SK-N-SH (cell line): Measurements from ENCODE around the gene TBL1XR1. TPM values are rescaled to one million over a fixed set of nuclear protein-coding genes. Genes with fewer than 3 reads are reported as not detected.

Source experiments
- CTCF ChIA-PET: fragments of 300-600, 350-600 bp; formaldehyde crosslinking; extraction: SDS; loops from one replicate; lab custom pipeline; 2021; lab: Yijun Ruan, JAX
- POLR2A ChIA-PET: fragments of 350-600 bp; sonication (Branson Sonifier 250); formaldehyde crosslinking; extraction: SDS; loops from one replicate; lab custom pipeline; 2020; ENCODE audit warnings: antibody characterized with exemption, inconsistent platforms; lab: Yijun Ruan, JAX
- DNase-seq: peaks from one replicate; pipeline ENCODE4 v3.0.0; 2012
- H2AFZ ChIP-seq: fragments of 200-600 bp; sonication (generic); 2 replicates; pipeline ENCODE4 v1.8.1; 2016; ENCODE audit warnings: antibody characterized with exemption, mild to moderate bottlenecking, low read depth
- H3F3A ChIP-seq: fragments of 200-600 bp; sonication (generic); replicated peaks from 2 replicates; pipeline ENCODE3; 2016; ENCODE audit warnings: antibody characterized with exemption, mild to moderate bottlenecking; ENCODE audit not compliant: insufficient read depth
- H3K27ac ChIP-seq, 2 experiments: fragments of 200-500 bp in 1 of 2; fragments of 200-600 bp in 1 of 2; sonication (Bioruptor generic) in 1 of 2; sonication (generic), shearing (Covaris generic) in 1 of 2; 2 replicates each; pipeline versions ENCODE4 v1.5.1 to v1.6.1; 2014 to 2016; ENCODE audit warnings: low read depth in 2 of 2, inconsistent platforms in 1 of 2, low read length in 1 of 2, mild to moderate bottlenecking in 1 of 2, mixed read lengths in 1 of 2
- H3K27me3 ChIP-seq: fragments of 200-600 bp; sonication (generic), shearing (Covaris generic); 2 replicates; pipeline ENCODE4 v1.6.1; 2016; ENCODE audit warnings: mixed run types; ENCODE audit not compliant: insufficient read depth
- H3K36me3 ChIP-seq, 2 experiments: fragments of 200-500 bp in 1 of 2; fragments of 200-600 bp in 1 of 2; sonication (Bioruptor generic) in 1 of 2; sonication (generic) in 1 of 2; replicated peaks in 1 of 2; 2 replicates each; pipeline versions ENCODE3 to v1.5.1; 2014 to 2016; ENCODE audit warnings: low read length in 1 of 2, mild to moderate bottlenecking in 1 of 2; ENCODE audit not compliant: insufficient read depth in 2 of 2, control insufficient read depth in 1 of 2
- H3K4me1 ChIP-seq, 2 experiments: fragments of 200-500 bp in 1 of 2; fragments of 200-600 bp in 1 of 2; sonication (Bioruptor generic) in 1 of 2; sonication (generic), shearing (Covaris generic) in 1 of 2; 2 replicates each; pipeline versions ENCODE4 v1.5.1 to v1.6.1; 2014 to 2016; ENCODE audit warnings: low read depth in 1 of 2, low read length in 1 of 2, mixed run types in 1 of 2; ENCODE audit not compliant: insufficient read depth in 2 of 2, control insufficient read depth in 1 of 2
- H3K4me2 ChIP-seq: fragments of 200-600 bp; sonication (generic), shearing (Covaris generic); 2 replicates; pipeline ENCODE4 v1.6.1; 2017; ENCODE audit warnings: mixed run types
- H3K4me3 ChIP-seq, 2 experiments: fragments of 200-500 bp in 1 of 2; fragments of 200-600 bp in 1 of 2; sonication (Bioruptor generic) in 1 of 2; sonication (generic), shearing (Covaris generic) in 1 of 2; 2 replicates each; pipeline versions ENCODE4 v1.5.1 to v1.8.1; 2014 to 2016; ENCODE audit warnings: low read depth in 2 of 2, inconsistent platforms in 1 of 2, low read length in 1 of 2, mild to moderate bottlenecking in 1 of 2, mixed read lengths in 1 of 2, moderate library complexity in 1 of 2
- H3K79me2 ChIP-seq: fragments of 200-600 bp; sonication (generic); 2 replicates; pipeline ENCODE4 v1.8.1; 2017; ENCODE audit warnings: mild to moderate bottlenecking; ENCODE audit not compliant: insufficient read depth
- H3K9ac ChIP-seq: fragments of 200-600 bp; sonication (generic); 2 replicates; pipeline ENCODE4 v1.6.1; 2017; ENCODE audit warnings: mixed run types
- H3K9me2 ChIP-seq: fragments of 200-600 bp; sonication (generic); 2 replicates; pipeline ENCODE4 v1.6.1; 2017; ENCODE audit warnings: mixed run types
- H3K9me3 ChIP-seq: fragments of 200-600 bp; sonication (generic); 2 replicates; pipeline ENCODE4 v1.6.1; 2017; ENCODE audit warnings: mixed run types, mild to moderate bottlenecking, moderate library complexity
- H4K20me1 ChIP-seq: fragments of 200-600 bp; sonication (generic); 2 replicates; pipeline ENCODE4 v1.6.1; 2017; ENCODE audit warnings: mild to moderate bottlenecking, mixed run types; ENCODE audit not compliant: insufficient read depth
- CTCF ChIP-seq: fragments of 200-600 bp; sonication (generic); IDR thresholded peaks from 2 replicates; pipeline ENCODE4 v1.6.1; 2017; ENCODE audit warnings: antibody characterized with exemption, mild to moderate bottlenecking, moderate library complexity
- EZH2phosphoT487 ChIP-seq: fragments of 200-600 bp; sonication (generic); IDR thresholded peaks from 2 replicates; pipeline ENCODE4 v1.6.1; 2017; ENCODE audit warnings: low read depth, mixed run types, mild to moderate bottlenecking, antibody characterized with exemption, moderate library complexity, borderline replicate concordance
- FOXM1 ChIP-seq: IDR thresholded peaks from 2 replicates; pipeline ENCODE4 v1.4.0; 2012; ENCODE audit warnings: low read depth, mild to moderate bottlenecking
- GABPA ChIP-seq: IDR thresholded peaks from 2 replicates; pipeline ENCODE4 v1.4.0; 2012; ENCODE audit warnings: low read depth, mild to moderate bottlenecking
- GATA2 ChIP-seq: sonication (generic); formaldehyde crosslinking; IDR thresholded peaks from 2 replicates; pipeline ENCODE4 v1.5.0; 2020; ENCODE audit warnings: mild to moderate bottlenecking, missing genetic modification reagents
- IRF3 ChIP-seq: fragments of 150-350 bp; IDR thresholded peaks from 2 replicates; pipeline ENCODE4 v1.6.1; 2016; ENCODE audit warnings: mild to moderate bottlenecking, low read depth, low read length
- MAX ChIP-seq: IDR thresholded peaks from 2 replicates; pipeline ENCODE4 v1.4.0; 2012; ENCODE audit warnings: low read depth
- MEF2A ChIP-seq: IDR thresholded peaks from 2 replicates; pipeline ENCODE4 v1.4.0; 2012; ENCODE audit warnings: low read depth, borderline replicate concordance
- NRF1 ChIP-seq: IDR thresholded peaks from 2 replicates; pipeline ENCODE4 v1.6.1; 2012; ENCODE audit warnings: low read depth, mild to moderate bottlenecking, low read length
- POLR2AphosphoS5 ChIP-seq: IDR thresholded peaks from 2 replicates; pipeline ENCODE4 v1.6.1; 2012; ENCODE audit warnings: low read depth, low read length
- RAD21 ChIP-seq: IDR thresholded peaks from 2 replicates; pipeline ENCODE4 v1.6.1; 2012; ENCODE audit warnings: mild to moderate bottlenecking, low read length
- RCOR1 ChIP-seq: fragments of 150-350 bp; IDR thresholded peaks from 2 replicates; pipeline ENCODE4 v1.6.1; 2017; ENCODE audit warnings: antibody characterized with exemption, low read length
- REST ChIP-seq: IDR thresholded peaks from 2 replicates; pipeline ENCODE4 v1.6.1; 2012; ENCODE audit warnings: mild to moderate bottlenecking, low read depth, low read length, moderate library complexity
- RFX5 ChIP-seq: IDR thresholded peaks from 2 replicates; pipeline ENCODE4 v1.6.1; 2012; ENCODE audit warnings: mild to moderate bottlenecking, improper control_type of control experiment, low read length
- SIN3A ChIP-seq: IDR thresholded peaks from 2 replicates; pipeline ENCODE4 v1.6.1; 2012; ENCODE audit warnings: low read depth, mild to moderate bottlenecking, low read length, moderate library complexity, borderline replicate concordance
- TCF12 ChIP-seq: IDR thresholded peaks from 2 replicates; pipeline ENCODE4 v1.4.0; 2012
- TEAD4 ChIP-seq: IDR thresholded peaks from 2 replicates; pipeline ENCODE4 v1.4.0; 2012; ENCODE audit warnings: mild to moderate bottlenecking, borderline replicate concordance; ENCODE audit not compliant: insufficient read depth
- USF1 ChIP-seq: IDR thresholded peaks from 2 replicates; pipeline ENCODE4 v1.4.0; 2012; ENCODE audit warnings: low read depth, borderline replicate concordance
- YY1 ChIP-seq: IDR thresholded peaks from 2 replicates; pipeline ENCODE4 v1.4.0; 2012; ENCODE audit warnings: low read depth, mild to moderate bottlenecking
- WGBS: methylation state at CpG from one replicate; pipeline ENCODE4 v1.1.6; 2017; ENCODE audit warnings: low lambda C conversion rate; 5-methylcytosine and 5-hydroxymethylcytosine counted together
- polyA plus RNA-seq, 3 experiments: library from polyadenylated mRNA; depleted of rRNA; stranded (reverse); fragments of >200 nt; gene quantifications; 2 replicates each; pipeline ENCODE4 v1.2.3, GENCODE V29; 2012

The TBL1XR1 gene
- polyA plus RNA-seq, 1 of the 3 experiments (the other 2 are of a cell fraction) = 20.9 TPM

- H3K27ac ChIP-seq = no peak overlapping the region
- H3K4me3 ChIP-seq = no peak overlapping the region
- H3K9me3 ChIP-seq = no peaks in the 10 kb centered on the region
- H3K27me3 ChIP-seq = no peaks in the 10 kb centered on the region
- peaks cover 93% of the 10 kb centered on the region for H4K20me1 ChIP-seq
- H3F3A ChIP-seq = peaks cover 5% of the 10 kb centered on the region
- peaks cover 99% of the 10 kb centered on the region for H3K79me2 ChIP-seq
- H3K4me1 ChIP-seq = no peaks in the 10 kb centered on the region; a peak in 1 of 4 replicates
- POLR2A ChIA-PET = no interaction called here
- peaks cover 0 to 17% of the 10 kb centered on the region in 2 experiments for H3K36me3 ChIP-seq
- 87% methylated on average over 6 of the region's 6 CpGs for WGBS
- TF ChIP-seq MEF2A (no peak), YY1 (no peak), POLR2AphosphoS5 (no peak), CTCF (no peak), RAD21 (no peak), MAX (no peak), NRF1 (no peak), FOXM1 (no peak), GABPA (no peak), TEAD4 (no peak), REST (no peak), SIN3A (no peak), EZH2phosphoT487 (no peak), RCOR1 (no peak), GATA2 (CRISPR knock-in tag) (no peak), USF1 (no peak), RFX5 (no peak), TCF12 (no peak), IRF3 (no peak)
- TF ChIP-seq, all 33 proteins: peak for 0
- Histone ChIP-seq H3K4me2 (no peak overlapping the region), H3K9me2 (no peaks in the 10 kb centered on the region), H2AFZ (no peak overlapping the region), H3K9ac (no peak overlapping the region)
- no peak for DNase-seq
- CTCF ChIA-PET = no interaction called here
These were observed 60.5 kb downstream of the TBL1XR1 start for GRCh38 chr3:177136741-177137140.
